Measurements from ENCODE around the gene IRX3. TPM values are rescaled to one million over a fixed set of nuclear protein-coding genes. Genes with fewer than 3 reads are reported as not detected.

Gene IRX3
- total and polyA plus RNA-seq, 2 experiments from 2014 or later: 0.90 to 1.6 TPM

DNA sequence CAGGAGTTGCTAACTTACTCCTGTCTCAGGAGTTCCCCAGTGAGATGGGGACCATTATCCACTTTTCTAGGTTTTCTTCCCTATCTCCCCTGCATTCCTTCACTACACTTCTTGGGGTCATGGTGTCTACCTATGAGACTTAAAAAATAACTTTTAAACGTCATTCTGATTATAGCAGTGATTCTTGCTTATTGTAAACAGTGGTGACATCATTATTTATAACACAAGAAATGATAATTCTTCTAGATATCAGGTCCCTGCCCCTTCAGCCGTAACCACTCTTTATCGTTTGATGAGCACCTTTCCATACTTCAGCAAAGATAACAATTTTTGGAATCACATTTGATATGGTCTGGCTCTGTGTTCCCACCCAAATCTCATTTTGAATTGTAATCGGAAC, 27.2 kb upstream of the IRX3 start:
- Histone ChIP-seq H3K27me3 (ENCODE audit: insufficient read depth) (no peaks in the 10 kb centered on the region), H3K36me3 (ENCODE audit: insufficient read depth) (no peaks in the 10 kb centered on the region), H3F3A (replicated peaks; ENCODE audit: low read depth) (no peaks in the 10 kb centered on the region), H3K27ac (ENCODE audit: low read depth) (no peak overlapping the region), H3K4me1 (ENCODE audit: insufficient read depth) (no peaks in the 10 kb centered on the region), H3K4me3 (no peak overlapping the region), H2AFZ (no peak overlapping the region), H3K9me2 (ENCODE audit: insufficient read depth) (peaks cover 5% of the 10 kb centered on the region; the same call in 1 of the 2 replicates), H4K20me1 (replicated peaks; ENCODE audit: insufficient read depth) (no peaks in the 10 kb centered on the region), H3K79me2 (replicated peaks; ENCODE audit: insufficient read depth) (no peaks in the 10 kb centered on the region), H3K4me2 (no peak overlapping the region)
- no peaks in the 10 kb centered on the region for H3K4me1 Mint-ChIP-seq
- no peak overlapping the region for H3K27ac Mint-ChIP-seq
- no peaks in the 10 kb centered on the region for H3K36me3 Mint-ChIP-seq (ENCODE audit: low read depth)
- no peak for ATAC-seq
- no peak for DNase-seq (ENCODE audit: low spot score)
- H3K9me3 Mint-ChIP-seq: peaks cover 11% of the 10 kb centered on the region
- TF ChIP-seq JUNB (IDR thresholded peaks at IDR 0.05; ENCODE audit: unreplicated experiment): no peak
- H3K4me3 Mint-ChIP-seq: no peak overlapping the region
- peaks cover 4% of the 10 kb centered on the region for H3K27me3 Mint-ChIP-seq (ENCODE audit: insufficient read depth, low read depth, poor library complexity)

DNA sequence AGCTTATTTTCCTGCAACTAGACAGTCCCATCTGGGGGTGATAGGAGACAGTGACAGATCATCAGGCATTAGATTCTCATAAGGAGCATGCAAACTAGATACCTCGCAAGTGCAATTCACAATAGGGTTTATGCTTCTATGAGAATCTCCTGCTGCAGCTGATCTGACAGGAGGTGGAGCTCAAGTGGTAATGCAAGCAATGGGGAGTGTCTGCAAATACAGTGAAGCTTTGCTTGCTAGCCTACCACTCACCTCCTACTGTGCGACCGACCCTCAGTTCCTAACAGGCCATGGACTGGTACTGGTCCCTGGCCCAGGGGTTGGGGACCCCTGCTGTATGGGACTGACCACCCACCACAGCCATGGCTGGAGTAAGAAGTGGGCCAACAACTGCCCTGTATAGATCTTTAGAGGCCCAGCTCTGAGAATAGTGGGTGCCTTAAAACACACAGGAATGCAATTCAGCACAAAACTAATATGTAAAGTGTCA, 26.0 kb upstream of the IRX3 start:
- H3K4me1 Mint-ChIP-seq: no peaks in the 10 kb centered on the region
- H3K36me3 ChIP-seq (ENCODE audit: insufficient read depth): no peaks in the 10 kb centered on the region
- no peak for DNase-seq (ENCODE audit: low spot score)
- H3K4me3 ChIP-seq: no peak overlapping the region
- no peak for ATAC-seq
- H3K27me3 Mint-ChIP-seq (ENCODE audit: insufficient read depth, low read depth, poor library complexity): peaks cover 7% of the 10 kb centered on the region
- H3K9me3 Mint-ChIP-seq: peaks cover 7% of the 10 kb centered on the region; the same call in 2 of the 3 replicates
- H3K4me1 ChIP-seq (ENCODE audit: insufficient read depth): no peaks in the 10 kb centered on the region
- H3K27me3 ChIP-seq (ENCODE audit: insufficient read depth): no peaks in the 10 kb centered on the region
- H3K79me2 ChIP-seq (replicated peaks; ENCODE audit: insufficient read depth): no peaks in the 10 kb centered on the region
- no peak overlapping the region for H3K27ac ChIP-seq (ENCODE audit: low read depth)
- H3K9me2 ChIP-seq (ENCODE audit: insufficient read depth): peaks cover 5% of the 10 kb centered on the region; the same call in 1 of the 2 replicates
- no peak overlapping the region for H3K27ac Mint-ChIP-seq
- no peak overlapping the region for H2AFZ ChIP-seq
- H3K36me3 Mint-ChIP-seq (ENCODE audit: low read depth): no peaks in the 10 kb centered on the region
- H4K20me1 ChIP-seq (replicated peaks; ENCODE audit: insufficient read depth): no peaks in the 10 kb centered on the region
- H3K4me2 ChIP-seq: no peak overlapping the region
- H3K4me3 Mint-ChIP-seq: no peak overlapping the region
- H3F3A ChIP-seq (replicated peaks; ENCODE audit: low read depth): no peaks in the 10 kb centered on the region
- TF ChIP-seq ZNF331 (CRISPR knock-in tag; IDR thresholded peaks at IDR 0.05; ENCODE audit: low read depth) (no peak), POLR2AphosphoS5 (IDR thresholded peaks at IDR 0.05; ENCODE audit: low read depth) (no peak), CREB1 (CRISPR knock-in tag; IDR thresholded peaks at IDR 0.05; ENCODE audit: low read depth) (no peak), STAT1 (IDR thresholded peaks at IDR 0.05; ENCODE audit: unreplicated experiment) (no peak), ZNF114 (CRISPR knock-in tag; IDR thresholded peaks at IDR 0.05) (no peak), EZH2 (IDR thresholded peaks at IDR 0.05; ENCODE audit: low read depth, unreplicated experiment) (no peak), NANOG (IDR thresholded peaks at IDR 0.05; ENCODE audit: borderline replicate concordance) (no peak), JUNB (IDR thresholded peaks at IDR 0.05; ENCODE audit: unreplicated experiment) (no peak)
- TF ChIP-seq, protein P1, sequence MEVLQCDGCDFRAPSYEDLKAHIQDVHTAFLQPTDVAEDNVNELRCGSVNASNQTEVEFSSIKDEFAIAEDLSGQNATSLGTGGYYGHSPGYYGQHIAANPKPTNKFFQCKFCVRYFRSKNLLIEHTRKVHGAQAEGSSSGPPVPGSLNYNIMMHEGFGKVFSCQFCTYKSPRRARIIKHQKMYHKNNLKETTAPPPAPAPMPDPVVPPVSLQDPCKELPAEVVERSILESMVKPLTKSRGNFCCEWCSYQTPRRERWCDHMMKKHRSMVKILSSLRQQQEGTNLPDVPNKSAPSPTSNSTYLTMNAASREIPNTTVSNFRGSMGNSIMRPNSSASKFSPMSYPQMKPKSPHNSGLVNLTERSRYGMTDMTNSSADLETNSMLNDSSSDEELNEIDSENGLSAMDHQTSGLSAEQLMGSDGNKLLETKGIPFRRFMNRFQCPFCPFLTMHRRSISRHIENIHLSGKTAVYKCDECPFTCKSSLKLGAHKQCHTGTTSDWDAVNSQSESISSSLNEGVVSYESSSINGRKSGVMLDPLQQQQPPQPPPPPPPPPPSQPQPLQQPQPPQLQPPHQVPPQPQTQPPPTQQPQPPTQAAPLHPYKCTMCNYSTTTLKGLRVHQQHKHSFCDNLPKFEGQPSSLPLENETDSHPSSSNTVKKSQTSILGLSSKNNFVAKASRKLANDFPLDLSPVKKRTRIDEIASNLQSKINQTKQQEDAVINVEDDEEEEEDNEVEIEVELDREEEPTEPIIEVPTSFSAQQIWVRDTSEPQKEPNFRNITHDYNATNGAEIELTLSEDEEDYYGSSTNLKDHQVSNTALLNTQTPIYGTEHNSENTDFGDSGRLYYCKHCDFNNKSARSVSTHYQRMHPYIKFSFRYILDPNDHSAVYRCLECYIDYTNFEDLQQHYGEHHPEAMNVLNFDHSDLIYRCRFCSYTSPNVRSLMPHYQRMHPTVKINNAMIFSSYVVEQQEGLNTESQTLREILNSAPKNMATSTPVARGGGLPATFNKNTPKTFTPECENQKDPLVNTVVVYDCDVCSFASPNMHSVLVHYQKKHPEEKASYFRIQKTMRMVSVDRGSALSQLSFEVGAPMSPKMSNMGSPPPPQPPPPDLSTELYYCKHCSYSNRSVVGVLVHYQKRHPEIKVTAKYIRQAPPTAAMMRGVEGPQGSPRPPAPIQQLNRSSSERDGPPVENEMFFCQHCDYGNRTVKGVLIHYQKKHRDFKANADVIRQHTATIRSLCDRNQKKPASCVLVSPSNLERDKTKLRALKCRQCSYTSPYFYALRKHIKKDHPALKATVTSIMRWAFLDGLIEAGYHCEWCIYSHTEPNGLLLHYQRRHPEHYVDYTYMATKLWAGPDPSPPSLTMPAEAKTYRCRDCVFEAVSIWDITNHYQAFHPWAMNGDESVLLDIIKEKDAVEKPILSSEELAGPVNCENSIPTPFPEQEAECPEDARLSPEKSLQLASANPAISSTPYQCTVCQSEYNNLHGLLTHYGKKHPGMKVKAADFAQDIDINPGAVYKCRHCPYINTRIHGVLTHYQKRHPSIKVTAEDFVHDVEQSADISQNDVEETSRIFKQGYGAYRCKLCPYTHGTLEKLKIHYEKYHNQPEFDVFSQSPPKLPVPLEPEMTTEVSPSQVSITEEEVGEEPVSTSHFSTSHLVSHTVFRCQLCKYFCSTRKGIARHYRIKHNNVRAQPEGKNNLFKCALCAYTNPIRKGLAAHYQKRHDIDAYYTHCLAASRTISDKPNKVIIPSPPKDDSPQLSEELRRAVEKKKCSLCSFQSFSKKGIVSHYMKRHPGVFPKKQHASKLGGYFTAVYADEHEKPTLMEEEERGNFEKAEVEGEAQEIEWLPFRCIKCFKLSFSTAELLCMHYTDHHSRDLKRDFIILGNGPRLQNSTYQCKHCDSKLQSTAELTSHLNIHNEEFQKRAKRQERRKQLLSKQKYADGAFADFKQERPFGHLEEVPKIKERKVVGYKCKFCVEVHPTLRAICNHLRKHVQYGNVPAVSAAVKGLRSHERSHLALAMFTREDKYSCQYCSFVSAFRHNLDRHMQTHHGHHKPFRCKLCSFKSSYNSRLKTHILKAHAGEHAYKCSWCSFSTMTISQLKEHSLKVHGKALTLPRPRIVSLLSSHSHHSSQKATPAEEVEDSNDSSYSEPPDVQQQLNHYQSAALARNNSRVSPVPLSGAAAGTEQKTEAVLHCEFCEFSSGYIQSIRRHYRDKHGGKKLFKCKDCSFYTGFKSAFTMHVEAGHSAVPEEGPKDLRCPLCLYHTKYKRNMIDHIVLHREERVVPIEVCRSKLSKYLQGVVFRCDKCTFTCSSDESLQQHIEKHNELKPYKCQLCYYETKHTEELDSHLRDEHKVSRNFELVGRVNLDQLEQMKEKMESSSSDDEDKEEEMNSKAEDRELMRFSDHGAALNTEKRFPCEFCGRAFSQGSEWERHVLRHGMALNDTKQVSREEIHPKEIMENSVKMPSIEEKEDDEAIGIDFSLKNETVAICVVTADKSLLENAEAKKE (CRISPR knock-in tag; IDR thresholded peaks at IDR 0.05): no peak
- TF ChIP-seq, protein P2, sequence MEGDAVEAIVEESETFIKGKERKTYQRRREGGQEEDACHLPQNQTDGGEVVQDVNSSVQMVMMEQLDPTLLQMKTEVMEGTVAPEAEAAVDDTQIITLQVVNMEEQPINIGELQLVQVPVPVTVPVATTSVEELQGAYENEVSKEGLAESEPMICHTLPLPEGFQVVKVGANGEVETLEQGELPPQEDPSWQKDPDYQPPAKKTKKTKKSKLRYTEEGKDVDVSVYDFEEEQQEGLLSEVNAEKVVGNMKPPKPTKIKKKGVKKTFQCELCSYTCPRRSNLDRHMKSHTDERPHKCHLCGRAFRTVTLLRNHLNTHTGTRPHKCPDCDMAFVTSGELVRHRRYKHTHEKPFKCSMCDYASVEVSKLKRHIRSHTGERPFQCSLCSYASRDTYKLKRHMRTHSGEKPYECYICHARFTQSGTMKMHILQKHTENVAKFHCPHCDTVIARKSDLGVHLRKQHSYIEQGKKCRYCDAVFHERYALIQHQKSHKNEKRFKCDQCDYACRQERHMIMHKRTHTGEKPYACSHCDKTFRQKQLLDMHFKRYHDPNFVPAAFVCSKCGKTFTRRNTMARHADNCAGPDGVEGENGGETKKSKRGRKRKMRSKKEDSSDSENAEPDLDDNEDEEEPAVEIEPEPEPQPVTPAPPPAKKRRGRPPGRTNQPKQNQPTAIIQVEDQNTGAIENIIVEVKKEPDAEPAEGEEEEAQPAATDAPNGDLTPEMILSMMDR (conservative IDR thresholded peaks at IDR 0.05; ENCODE audit: low read depth in 2 of 2): no peak
- TF ChIP-seq, protein P3, sequence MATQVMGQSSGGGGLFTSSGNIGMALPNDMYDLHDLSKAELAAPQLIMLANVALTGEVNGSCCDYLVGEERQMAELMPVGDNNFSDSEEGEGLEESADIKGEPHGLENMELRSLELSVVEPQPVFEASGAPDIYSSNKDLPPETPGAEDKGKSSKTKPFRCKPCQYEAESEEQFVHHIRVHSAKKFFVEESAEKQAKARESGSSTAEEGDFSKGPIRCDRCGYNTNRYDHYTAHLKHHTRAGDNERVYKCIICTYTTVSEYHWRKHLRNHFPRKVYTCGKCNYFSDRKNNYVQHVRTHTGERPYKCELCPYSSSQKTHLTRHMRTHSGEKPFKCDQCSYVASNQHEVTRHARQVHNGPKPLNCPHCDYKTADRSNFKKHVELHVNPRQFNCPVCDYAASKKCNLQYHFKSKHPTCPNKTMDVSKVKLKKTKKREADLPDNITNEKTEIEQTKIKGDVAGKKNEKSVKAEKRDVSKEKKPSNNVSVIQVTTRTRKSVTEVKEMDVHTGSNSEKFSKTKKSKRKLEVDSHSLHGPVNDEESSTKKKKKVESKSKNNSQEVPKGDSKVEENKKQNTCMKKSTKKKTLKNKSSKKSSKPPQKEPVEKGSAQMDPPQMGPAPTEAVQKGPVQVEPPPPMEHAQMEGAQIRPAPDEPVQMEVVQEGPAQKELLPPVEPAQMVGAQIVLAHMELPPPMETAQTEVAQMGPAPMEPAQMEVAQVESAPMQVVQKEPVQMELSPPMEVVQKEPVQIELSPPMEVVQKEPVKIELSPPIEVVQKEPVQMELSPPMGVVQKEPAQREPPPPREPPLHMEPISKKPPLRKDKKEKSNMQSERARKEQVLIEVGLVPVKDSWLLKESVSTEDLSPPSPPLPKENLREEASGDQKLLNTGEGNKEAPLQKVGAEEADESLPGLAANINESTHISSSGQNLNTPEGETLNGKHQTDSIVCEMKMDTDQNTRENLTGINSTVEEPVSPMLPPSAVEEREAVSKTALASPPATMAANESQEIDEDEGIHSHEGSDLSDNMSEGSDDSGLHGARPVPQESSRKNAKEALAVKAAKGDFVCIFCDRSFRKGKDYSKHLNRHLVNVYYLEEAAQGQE (IDR thresholded peaks at IDR 0.05; ENCODE audit: unreplicated experiment): no peak

All from GM23338 (cell line).